Stimulated activated naive CD8-positive, alpha-beta T cell treated with anti-CD3 and anti-CD28 coated beads, Interleukin-15, amount 100 ng/mL, for 72 hours (primary cell): ENCODE data around the gene CAPG.
"Not testable (repeated sequence)": the region's sequence is repeated elsewhere in the genome, so short reads cannot be mapped to it uniquely, and the experiment has no call there.

Source experiments
- ATAC-seq: fragments of 150-1000 bp; cut with Tn5 transposase; 2 replicates; pipeline ENCODE4 v1.10.0; 2021; ENCODE audit warnings: mild to moderate bottlenecking, moderate library complexity
- DNase-seq, 2 donors: peaks; one replicate each; pipeline ENCODE4 v3.0.0; 2021 to 2022
- H3K27ac Mint-ChIP-seq, 2 donors: one replicate each; pipeline ENCODE4 v1.8.0; 2022; ENCODE audit warnings: mild to moderate bottlenecking in 2 of 2, mixed read lengths in 2 of 2, moderate library complexity in 2 of 2
- H3K27me3 Mint-ChIP-seq: one replicate; pipeline ENCODE4 v1.8.0; 2022; ENCODE audit warnings: mixed read lengths
- H3K4me1 Mint-ChIP-seq: one replicate; pipeline ENCODE4 v1.8.0; 2022; ENCODE audit warnings: mild to moderate bottlenecking, mixed read lengths
- H3K4me3 Mint-ChIP-seq, 2 donors: one replicate each; pipeline ENCODE4 v1.8.0; 2022; ENCODE audit warnings: mild to moderate bottlenecking in 2 of 2, mixed read lengths in 2 of 2, moderate library complexity in 1 of 2
- H3K9me3 Mint-ChIP-seq, 2 donors: one replicate each; pipeline ENCODE4 v1.8.0; 2022; ENCODE audit warnings: mixed read lengths in 2 of 2

CAPG gene

DNA sequence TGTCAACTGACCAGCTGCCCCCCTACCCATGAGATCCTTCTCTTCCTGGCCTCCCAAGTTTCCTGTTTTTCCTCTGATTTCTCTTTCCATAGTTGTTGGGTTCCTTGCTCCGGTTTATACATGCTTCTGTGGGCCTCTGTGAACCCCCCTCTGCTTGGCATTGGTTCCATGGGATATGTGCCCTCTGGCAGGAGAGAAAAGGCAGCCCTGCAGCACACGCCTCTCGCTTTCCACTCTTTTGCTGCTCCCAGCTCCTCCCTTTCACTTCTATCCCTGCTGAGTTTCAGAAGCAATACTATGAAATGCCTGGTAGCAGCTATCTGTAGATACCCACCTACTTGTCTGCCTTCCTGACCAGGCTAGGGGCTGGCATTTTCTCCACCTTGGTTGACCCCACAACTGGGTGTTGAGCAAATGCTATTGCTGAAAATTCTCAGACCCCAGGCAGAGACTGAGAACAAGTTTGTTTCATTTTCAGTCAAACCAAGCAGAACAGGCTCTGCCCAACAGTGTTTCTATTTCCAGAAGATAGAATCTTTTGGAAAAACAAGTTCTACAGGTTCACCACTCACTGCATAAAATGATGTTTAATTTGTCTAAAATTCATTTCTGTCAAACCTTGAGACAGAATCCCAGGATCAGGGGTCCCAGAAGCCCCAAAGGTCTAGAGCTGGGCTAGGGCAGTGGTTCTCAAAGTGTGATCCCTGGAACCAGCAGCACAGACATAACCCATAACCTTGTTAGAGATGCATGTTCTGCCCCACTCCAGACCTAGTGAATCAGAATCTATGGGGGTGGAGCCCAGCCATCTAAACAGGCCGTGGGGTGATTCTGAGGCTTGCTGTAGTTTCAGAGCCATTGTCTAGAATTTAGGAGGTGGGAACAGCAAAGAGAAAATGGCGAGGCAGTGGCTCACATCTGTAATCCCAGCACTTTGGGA is 13.4 kb downstream of the CAPG start:
- no peaks in the 10 kb centered on the region for H3K9me3 Mint-ChIP-seq
- H3K4me1 Mint-ChIP-seq: peaks cover 21% of the 10 kb centered on the region
- peak overlapping the region in 1 of 2 donors; percentile 45 for H3K27ac Mint-ChIP-seq
- DNase-seq: no peak
- H3K4me3 Mint-ChIP-seq: no peak overlapping the region
- no peaks in the 10 kb centered on the region for H3K27me3 Mint-ChIP-seq
- ATAC-seq: no peak

GRCh38 chr2:85395912-85396475 is 14.2 kb downstream of the CAPG start:
- Mint-ChIP-seq H3K4me1 (peaks cover 29% of the 10 kb centered on the region), H3K4me3 (no peak overlapping the region)

DNA sequence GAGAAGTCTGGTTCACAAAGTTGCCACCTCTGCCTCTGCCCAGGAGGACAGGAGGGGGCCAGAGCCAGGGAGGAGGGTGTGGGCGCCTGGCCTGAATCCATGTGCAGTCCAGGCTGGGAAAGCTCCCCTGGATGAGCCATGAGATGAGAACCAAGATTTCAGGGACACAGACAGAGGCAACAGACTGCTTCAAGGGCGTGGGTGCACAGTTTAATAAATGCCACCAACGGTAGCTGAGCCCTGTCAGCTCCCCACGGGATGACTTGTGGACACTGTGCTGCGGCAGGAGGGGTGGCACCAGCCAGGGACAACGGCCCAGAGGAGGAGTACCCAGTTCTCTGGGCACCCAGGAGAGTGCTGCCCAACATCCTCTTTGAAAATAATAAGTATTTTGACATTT is 15.2 kb downstream of the CAPG start:
- no peaks in the 10 kb centered on the region for H3K27me3 Mint-ChIP-seq
- H3K4me1 Mint-ChIP-seq: peaks cover 29% of the 10 kb centered on the region
- H3K9me3 Mint-ChIP-seq: no peaks in the 10 kb centered on the region
- no peak overlapping the region for H3K4me3 Mint-ChIP-seq
- DNase-seq (no peak), ATAC-seq (no peak)
- H3K27ac Mint-ChIP-seq: no peak overlapping the region

More at GRCh38 chr2:85395912-85396475, 14.2 kb downstream of the CAPG start:
- H3K27me3 Mint-ChIP-seq: no peaks in the 10 kb centered on the region
- ATAC-seq (no peak), DNase-seq (no peak)
- no peak overlapping the region for H3K27ac Mint-ChIP-seq
- H3K9me3 Mint-ChIP-seq: no peaks in the 10 kb centered on the region

GRCh38 chr2:85394261-85394681 is 15.9 kb downstream of the CAPG start:
- no peaks in the 10 kb centered on the region for H3K9me3 Mint-ChIP-seq
- ATAC-seq (no peak), DNase-seq (no peak)
- no peaks in the 10 kb centered on the region for H3K27me3 Mint-ChIP-seq
- peaks cover 29% of the 10 kb centered on the region for H3K4me1 Mint-ChIP-seq
- H3K27ac Mint-ChIP-seq: peak overlapping the region in 1 of 2 donors; percentile 69
- no peak overlapping the region for H3K4me3 Mint-ChIP-seq

GRCh38 chr2:85393836-85394235 is 16.3 kb downstream of the CAPG start:
- no peak overlapping the region for H3K4me3 Mint-ChIP-seq
- ATAC-seq (no peak), DNase-seq (no peak)

GRCh38 chr2:85390941-85391669 is 19.1 kb downstream of the CAPG start:
- Mint-ChIP-seq H3K27me3 (no peaks in the 10 kb centered on the region), H3K4me1 (peaks cover 18% of the 10 kb centered on the region), H3K27ac (no peak overlapping the region), H3K4me3 (no peak overlapping the region), H3K9me3 (no peaks in the 10 kb centered on the region)
- ATAC-seq: peak; percentile 83
- peak; percentile 66 to 72 for DNase-seq

More at GRCh38 chr2:85393836-85394235, 16.3 kb downstream of the CAPG start:
- peak overlapping the region in 1 of 2 donors; percentile 45 for H3K27ac Mint-ChIP-seq
- H3K27me3 Mint-ChIP-seq: no peaks in the 10 kb centered on the region
- peaks cover 29% of the 10 kb centered on the region for H3K4me1 Mint-ChIP-seq
- H3K9me3 Mint-ChIP-seq: no peaks in the 10 kb centered on the region

DNA sequence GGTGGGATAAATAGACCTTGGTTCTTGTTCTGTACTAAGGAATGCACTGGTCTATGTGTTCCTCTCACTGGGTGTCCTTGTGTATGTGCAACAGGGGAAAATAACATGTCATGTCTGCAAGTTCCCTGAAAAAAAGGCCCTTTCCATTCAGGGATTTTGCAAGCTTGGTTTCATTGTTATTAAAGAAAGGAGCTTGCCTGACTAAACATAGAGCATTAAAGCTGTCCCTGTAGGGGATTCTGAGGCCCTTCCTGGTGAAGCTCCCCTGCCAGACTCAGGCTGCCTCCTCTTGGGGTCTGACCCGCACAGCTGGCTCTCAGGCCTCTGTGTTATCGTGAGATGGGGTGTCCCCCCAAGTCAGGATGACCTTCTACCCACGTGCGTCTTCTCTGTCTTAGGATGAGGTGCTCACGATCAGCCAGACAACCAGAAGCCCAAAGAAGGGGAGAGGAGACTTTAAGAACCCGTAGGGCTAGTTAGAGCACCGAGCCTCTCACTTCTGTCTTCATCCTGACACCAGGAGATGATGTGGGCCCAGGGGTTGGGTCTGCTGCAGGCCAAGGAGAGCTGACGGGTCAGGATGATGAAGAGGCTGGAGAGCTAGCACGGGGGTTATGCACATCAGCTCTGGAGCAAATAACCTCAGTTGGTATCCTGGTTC is 21.2 kb downstream of the CAPG start:
- Mint-ChIP-seq H3K27me3 (no peaks in the 10 kb centered on the region), H3K4me3 (no peak overlapping the region), H3K27ac (peak overlapping the region in 1 of 2 donors; percentile 34), H3K9me3 (no peaks in the 10 kb centered on the region), H3K4me1 (peaks cover 28% of the 10 kb centered on the region)
- DNase-seq: no peak
- no peak for ATAC-seq

DNA sequence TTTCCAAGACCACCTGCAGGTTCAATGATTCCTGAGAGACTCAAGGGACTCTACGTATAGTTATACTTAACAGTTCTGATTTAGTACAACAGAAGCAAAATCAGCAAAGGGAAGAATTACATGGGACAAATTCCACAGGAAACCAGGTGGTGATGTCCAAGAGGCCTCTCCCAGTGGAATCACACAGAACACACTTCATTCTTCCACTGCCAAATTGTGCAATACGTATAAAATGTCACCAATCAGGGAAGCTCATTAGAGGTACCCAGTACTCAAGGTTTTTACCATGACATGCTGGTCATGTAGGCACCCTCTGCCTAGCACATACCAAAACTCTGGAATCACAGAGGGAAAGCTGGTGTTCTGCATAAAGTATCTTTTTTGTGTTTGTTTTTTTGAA is 22.4 kb downstream of the CAPG start:
- no peak for DNase-seq
- Mint-ChIP-seq H3K4me3 (no peak overlapping the region), H3K4me1 (peaks cover 28% of the 10 kb centered on the region), H3K9me3 (no peaks in the 10 kb centered on the region), H3K27me3 (no peaks in the 10 kb centered on the region), H3K27ac (no peak overlapping the region)
- ATAC-seq: no peak

GRCh38 chr2:85385746-85386145 is 24.4 kb downstream of the CAPG start:
- no peak for DNase-seq
- no peak for ATAC-seq
- H3K4me1 Mint-ChIP-seq: peaks cover 10% of the 10 kb centered on the region
- H3K9me3 Mint-ChIP-seq: no peaks in the 10 kb centered on the region
- no peaks in the 10 kb centered on the region for H3K27me3 Mint-ChIP-seq
- H3K4me3 Mint-ChIP-seq: no peak overlapping the region
- H3K27ac Mint-ChIP-seq: no peak overlapping the region

- no peak overlapping the region for H3K4me3 Mint-ChIP-seq
- no peaks in the 10 kb centered on the region for H3K27me3 Mint-ChIP-seq
- peaks cover 10% of the 10 kb centered on the region for H3K4me1 Mint-ChIP-seq
- DNase-seq (no peak), ATAC-seq (no peak)
- peaks cover 0 to 3% of the 10 kb centered on the region in 2 donors for H3K9me3 Mint-ChIP-seq
- peak overlapping the region in 1 of 2 donors; percentile 38 for H3K27ac Mint-ChIP-seq
Measured at GRCh38 chr2:85383850-85384249, 26.3 kb downstream of the CAPG start.

GRCh38 chr2:85383151-85383550 is 27.0 kb downstream of the CAPG start:
- Mint-ChIP-seq H3K4me1 (peaks cover 10% of the 10 kb centered on the region), H3K27ac (peak overlapping the region in 1 of 2 donors; percentile 69)
- not testable (repeated sequence) for H3K4me3 Mint-ChIP-seq, DNase-seq, ATAC-seq, H3K9me3 Mint-ChIP-seq, H3K27me3 Mint-ChIP-seq

DNA sequence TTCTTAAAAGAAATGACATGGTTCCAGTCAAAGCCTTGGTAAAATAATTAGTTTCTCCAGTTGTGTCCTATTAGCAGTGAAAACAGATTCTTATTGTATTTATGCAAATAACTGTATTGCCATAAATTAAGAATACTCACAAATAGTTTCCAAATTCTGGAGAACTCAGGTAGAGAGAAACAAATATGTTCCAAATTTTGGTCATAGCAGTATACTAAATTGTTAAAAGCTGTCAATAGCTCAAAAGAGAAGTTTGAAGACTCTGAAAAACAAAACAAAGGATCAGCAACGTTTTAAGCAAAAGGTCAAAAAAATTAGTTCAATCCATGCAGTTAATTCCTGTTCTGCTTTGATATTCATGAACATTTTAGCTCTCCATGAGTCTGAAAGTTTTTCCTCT is 30.1 kb downstream of the CAPG start:
- DNase-seq (no peak), ATAC-seq (no peak)
- H3K4me3 Mint-ChIP-seq: no peak overlapping the region
- no peaks in the 10 kb centered on the region for H3K27me3 Mint-ChIP-seq
- H3K4me1 Mint-ChIP-seq: peaks cover 6% of the 10 kb centered on the region
- no peak overlapping the region for H3K27ac Mint-ChIP-seq
- peaks cover 0 to 9% of the 10 kb centered on the region in 2 donors for H3K9me3 Mint-ChIP-seq

GRCh38 chr2:85378257-85378656 is 31.9 kb downstream of the CAPG start:
- no peak for ATAC-seq
- DNase-seq: no peak
- peaks cover 0 to 9% of the 10 kb centered on the region in 2 donors for H3K9me3 Mint-ChIP-seq
- H3K4me1 Mint-ChIP-seq: no peaks in the 10 kb centered on the region
- H3K27ac Mint-ChIP-seq: no peak overlapping the region
- H3K4me3 Mint-ChIP-seq: no peak overlapping the region
- no peaks in the 10 kb centered on the region for H3K27me3 Mint-ChIP-seq

- no peaks in the 10 kb centered on the region for H3K27me3 Mint-ChIP-seq
- no peaks in the 10 kb centered on the region for H3K4me1 Mint-ChIP-seq
- ATAC-seq: no peak
- H3K9me3 Mint-ChIP-seq: peaks cover 0 to 9% of the 10 kb centered on the region in 2 donors
- H3K27ac Mint-ChIP-seq: no peak overlapping the region
- H3K4me3 Mint-ChIP-seq: no peak overlapping the region
- DNase-seq: no peak
Measured at GRCh38 chr2:85377083-85377482, 33.1 kb downstream of the CAPG start.

- DNase-seq: no peak
- no peak overlapping the region for H3K27ac Mint-ChIP-seq
Measured at GRCh38 chr2:85376291-85377065, 33.7 kb downstream of the CAPG start.

More at GRCh38 chr2:85376291-85377065, 33.7 kb downstream of the CAPG start:
- Mint-ChIP-seq H3K4me3 (no peak overlapping the region), H3K9me3 (peaks cover 0 to 9% of the 10 kb centered on the region in 2 donors), H3K27me3 (no peaks in the 10 kb centered on the region), H3K4me1 (no peaks in the 10 kb centered on the region)
- no peak for ATAC-seq
